Jurkat, Clone E6-1 (cell line): ENCODE data around the gene XCL1.
"Not testable (repeated sequence)": the region's sequence is repeated elsewhere in the genome, so short reads cannot be mapped to it uniquely, and the experiment has no call there.

Experiments
- DNase-seq: peaks from one replicate; pipeline ENCODE4 v3.0.0-alpha.2; 2011; ENCODE audit warnings: low read depth, low spot score
- H3K4me3 ChIP-seq: 2 replicates; pipeline ENCODE4 v1.5.1; 2011; ENCODE audit warnings: mild to moderate bottlenecking, low read length, control low read depth, moderate library complexity

Gene XCL1

DNA sequence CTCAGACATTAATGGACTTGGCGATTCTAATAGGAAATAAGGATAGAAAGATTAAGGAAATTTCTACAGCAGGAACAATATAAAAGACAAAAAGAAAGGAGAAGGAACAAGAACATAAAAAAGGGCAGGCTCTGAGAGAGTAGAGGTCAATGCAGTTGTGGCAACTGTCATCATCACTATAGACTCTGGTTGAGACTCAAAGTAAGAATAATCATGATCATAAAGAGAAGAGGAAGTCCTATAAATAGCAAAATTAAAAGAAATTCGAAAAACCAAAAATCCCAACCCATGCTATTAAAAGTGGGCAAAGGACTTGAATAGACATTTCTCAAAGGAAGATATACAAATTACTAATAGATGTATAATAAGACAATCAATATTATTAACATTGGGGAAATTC is 14.4 kb upstream of the XCL1 start:
- DNase-seq: no peak
- no peak overlapping the region for H3K4me3 ChIP-seq

DNA sequence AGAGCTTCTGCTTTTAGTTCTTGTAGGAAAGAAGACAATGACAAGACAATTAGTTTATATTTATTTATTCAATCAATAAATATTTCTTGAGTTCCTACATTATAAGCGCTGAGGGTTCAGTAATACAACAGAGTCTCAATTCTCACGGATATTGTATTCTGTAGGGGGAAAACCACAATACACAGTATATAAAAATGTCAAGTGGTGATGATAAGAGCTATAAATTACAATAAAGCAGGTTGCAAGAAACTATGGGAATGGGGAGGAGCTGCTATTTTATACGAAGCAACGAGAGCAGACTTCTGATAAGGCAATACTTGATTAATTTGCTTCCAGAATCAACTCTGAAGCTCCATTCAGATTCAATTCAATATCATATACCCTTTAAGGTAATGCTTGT is 10.6 kb upstream of the XCL1 start:
- H3K4me3 ChIP-seq: no peak overlapping the region
- no peak for DNase-seq

GRCh38 chr1:168567007-168567406 is 9.4 kb upstream of the XCL1 start:
- H3K4me3 ChIP-seq: no peak overlapping the region
- DNase-seq: no peak

DNA sequence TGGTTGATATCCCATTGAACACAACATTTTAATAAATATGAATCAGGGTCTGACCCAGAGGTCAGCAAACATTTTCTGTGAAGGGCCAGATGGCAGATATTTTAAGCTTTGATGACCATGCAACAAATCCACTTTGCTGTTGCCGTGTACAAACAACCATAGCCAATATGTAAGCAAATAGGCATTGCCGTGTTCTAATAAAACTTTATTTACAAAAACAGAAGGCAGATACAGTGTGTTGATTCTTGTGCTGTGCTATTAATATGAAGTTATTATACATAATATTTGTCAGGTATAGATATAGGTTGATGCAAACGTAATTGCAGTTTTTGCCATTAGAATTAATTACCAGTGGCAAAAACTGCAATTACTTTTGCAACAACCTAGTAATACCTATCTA is 8.8 kb upstream of the XCL1 start:
- no peak for DNase-seq
- no peak overlapping the region for H3K4me3 ChIP-seq

GRCh38 chr1:168568346-168568745 is 8.1 kb upstream of the XCL1 start:
- DNase-seq: no peak
- no peak overlapping the region for H3K4me3 ChIP-seq

DNA sequence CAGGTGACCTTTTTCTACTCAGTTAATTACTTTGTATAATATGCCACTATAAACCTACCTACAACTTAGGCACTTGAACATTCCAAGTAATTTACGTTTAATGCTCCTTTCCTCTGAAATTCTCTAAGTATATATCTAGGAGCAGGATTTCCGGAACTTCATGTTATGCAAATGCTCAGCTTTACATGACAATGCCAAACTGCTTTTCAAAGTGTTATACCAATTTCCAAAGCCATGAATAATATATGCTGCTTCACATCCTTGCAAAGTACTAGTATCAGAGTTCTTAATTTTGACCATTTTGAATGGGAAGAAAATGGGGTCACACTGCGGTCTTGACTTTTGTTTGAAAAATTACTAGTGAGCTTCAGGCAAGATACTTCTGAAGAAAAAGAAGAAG is 5.8 kb upstream of the XCL1 start:
- no peak for DNase-seq
- no peak overlapping the region for H3K4me3 ChIP-seq

DNA sequence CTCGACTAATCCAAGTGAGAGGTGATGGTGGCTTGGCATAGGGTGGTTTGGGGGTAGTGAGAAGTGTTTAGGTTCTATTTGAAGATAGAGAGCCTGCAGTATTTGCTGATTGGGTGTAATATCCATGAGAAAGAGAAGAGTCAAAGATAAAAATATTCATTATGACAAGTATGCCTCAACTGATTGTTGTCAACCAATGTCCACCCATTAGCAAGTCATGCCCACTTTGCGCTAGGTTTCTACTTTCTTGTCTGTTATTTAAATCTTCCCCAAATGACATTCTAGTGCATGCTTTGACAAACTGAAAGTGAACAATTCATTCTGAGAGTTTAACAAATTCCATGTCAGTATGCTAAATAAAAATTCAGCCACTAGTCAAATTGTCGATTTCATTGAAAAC is 3.8 kb upstream of the XCL1 start:
- no peak overlapping the region for H3K4me3 ChIP-seq
- no peak for DNase-seq

DNA sequence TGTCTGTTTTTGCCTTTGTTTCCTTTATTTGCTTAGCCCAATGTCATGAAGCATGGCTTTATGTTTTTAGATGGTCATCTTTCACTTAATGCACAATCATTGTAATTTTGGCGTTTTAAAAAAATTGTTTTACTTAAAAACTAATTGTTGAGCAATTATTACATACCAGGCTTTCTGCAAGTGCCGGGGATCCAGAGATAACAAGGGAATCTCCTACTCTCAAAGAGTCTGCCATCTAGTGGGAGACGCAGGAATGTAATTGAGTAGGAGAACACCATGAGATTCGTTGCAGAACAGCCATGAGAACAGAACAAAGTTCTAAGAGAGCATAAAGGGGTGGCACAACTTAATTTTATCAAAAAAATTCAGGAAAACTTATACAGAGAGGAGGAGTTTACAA is 2.2 kb upstream of the XCL1 start:
- H3K4me3 ChIP-seq: not testable (repeated sequence)
- DNase-seq: peak; percentile 36

- not testable (repeated sequence) for DNase-seq
Observed at GRCh38 chr1:168578531-168579185, 2.3 kb downstream of the XCL1 start.

GRCh38 chr1:168580290-168580689 is 3.9 kb downstream of the XCL1 start:
- not testable (repeated sequence) for H3K4me3 ChIP-seq, DNase-seq

More at GRCh38 chr1:168578531-168579185, 2.3 kb downstream of the XCL1 start:
- not testable (repeated sequence) for H3K4me3 ChIP-seq

- not testable (repeated sequence) for DNase-seq
Observed at GRCh38 chr1:168580991-168581390, 4.6 kb downstream of the XCL1 start.

GRCh38 chr1:168581817-168582572 is 5.6 kb downstream of the XCL1 start:
- no peak overlapping the region for H3K4me3 ChIP-seq
- DNase-seq: no peak

More at GRCh38 chr1:168580991-168581390, 4.6 kb downstream of the XCL1 start:
- H3K4me3 ChIP-seq: not testable (repeated sequence)

DNA sequence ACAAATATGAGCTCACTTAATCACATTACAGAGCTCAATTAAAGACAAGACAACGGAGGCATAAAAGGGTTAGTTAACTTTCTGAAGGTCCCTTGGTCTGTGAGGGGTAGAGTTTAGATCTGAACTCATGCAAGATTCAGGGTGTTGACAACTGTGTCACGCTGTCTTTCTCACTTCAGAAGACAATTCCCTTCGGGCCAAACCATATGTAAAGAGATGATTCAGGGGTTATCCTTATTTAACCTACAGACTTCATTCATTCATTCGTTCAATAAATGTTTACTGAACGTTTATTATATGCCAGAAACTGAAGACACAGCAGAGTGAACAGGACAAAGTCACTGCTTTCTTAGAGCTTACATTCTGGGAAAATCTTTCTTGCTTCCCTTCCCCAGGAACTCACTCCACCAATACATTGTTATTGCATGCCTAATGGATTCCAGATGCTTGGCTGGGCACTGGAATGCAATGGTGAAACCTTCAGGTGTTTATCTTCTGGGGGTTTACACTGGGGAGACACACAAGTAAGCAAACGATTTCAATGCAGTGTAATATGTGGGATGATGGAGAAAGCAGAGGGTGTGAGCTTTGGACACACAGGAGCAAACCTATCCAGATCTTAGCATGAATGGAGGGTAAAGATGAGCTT is 6.4 kb downstream of the XCL1 start:
- DNase-seq: no peak
- H3K4me3 ChIP-seq: no peak overlapping the region

- H3K4me3 ChIP-seq: no peak overlapping the region
- DNase-seq: no peak
Observed at GRCh38 chr1:168583571-168583970, 7.2 kb downstream of the XCL1 start.

DNA sequence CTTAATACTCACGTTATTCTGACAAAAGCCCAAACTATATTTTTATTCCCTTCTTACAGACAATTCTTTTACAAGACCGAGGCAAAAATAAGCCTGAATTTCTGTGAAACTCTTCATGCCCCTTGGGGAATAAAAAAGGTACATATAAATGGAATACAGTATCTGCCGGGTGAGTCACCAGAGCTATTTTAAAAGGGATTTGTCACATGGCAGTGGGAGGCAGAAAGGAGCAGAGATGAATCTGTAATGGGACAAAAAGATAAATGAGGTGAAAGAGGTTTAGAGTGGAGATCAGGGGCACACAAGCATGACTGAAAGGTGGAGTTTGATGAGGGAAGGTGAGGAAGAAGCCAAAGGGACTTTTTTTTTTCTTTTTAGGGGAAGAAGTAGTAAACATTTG is 8.8 kb downstream of the XCL1 start:
- DNase-seq: no peak
- no peak overlapping the region for H3K4me3 ChIP-seq

GRCh38 chr1:168585937-168586336 is 9.5 kb downstream of the XCL1 start:
- H3K4me3 ChIP-seq: no peak overlapping the region
- no peak for DNase-seq

DNA sequence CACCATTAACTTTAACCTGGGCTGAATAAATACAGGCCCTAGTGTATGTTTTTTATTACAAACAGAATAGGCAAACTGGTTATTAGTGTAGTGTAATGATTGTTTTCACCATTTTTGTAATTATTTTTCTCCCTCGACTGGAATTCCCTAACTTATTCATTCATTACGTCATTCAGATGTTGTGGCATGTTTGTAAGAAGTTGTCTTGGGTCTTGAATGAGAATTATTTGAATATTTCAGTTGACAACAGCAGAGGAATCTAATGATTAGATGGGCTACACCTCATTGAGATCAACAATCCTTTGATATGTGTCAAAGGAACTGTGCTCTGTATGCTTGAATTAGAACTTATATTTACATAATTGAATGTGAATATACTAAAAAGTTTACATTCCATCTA is 12.8 kb downstream of the XCL1 start:
- no peak overlapping the region for H3K4me3 ChIP-seq
- no peak for DNase-seq

GRCh38 chr1:168591066-168591465 is 14.7 kb downstream of the XCL1 start:
- no peak overlapping the region for H3K4me3 ChIP-seq
- no peak for DNase-seq

DNA sequence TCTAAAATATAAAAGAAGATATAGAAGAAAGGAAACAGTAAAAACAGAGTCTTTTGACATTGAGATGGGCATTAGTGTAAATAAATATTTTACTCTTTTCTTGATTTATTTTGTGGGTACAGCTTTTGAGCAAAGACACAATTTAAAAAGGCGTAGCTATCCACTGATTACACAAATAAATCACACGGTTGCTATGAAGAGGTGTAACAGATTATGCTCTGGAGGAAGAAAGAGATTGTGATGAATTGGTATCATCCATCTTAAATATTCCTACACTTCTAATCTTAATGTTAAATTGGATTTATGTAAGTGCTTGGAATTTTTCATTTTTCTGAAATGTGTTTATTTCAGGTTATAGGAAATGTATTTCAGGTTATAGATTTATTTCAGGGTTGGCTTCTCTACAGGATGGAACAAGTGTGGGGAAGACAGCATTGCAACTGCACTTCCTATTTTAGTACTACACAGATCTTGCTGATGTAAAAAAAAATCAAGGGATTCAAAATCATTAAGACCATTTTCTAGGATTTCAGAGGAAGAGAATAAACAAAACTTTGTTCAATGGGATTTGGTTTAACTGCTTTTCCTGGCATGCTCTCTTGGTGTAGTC is 15.3 kb downstream of the XCL1 start:
- no peak overlapping the region for H3K4me3 ChIP-seq
- no peak for DNase-seq

GRCh38 chr1:168595403-168595802 is 19.0 kb downstream of the XCL1 start:
- not testable (repeated sequence) for DNase-seq, H3K4me3 ChIP-seq
